Fibroblast of lung (primary cell): ENCODE measurements around the gene CUBN. TPM values are rescaled to one million over a fixed set of nuclear protein-coding genes. Genes with fewer than 3 reads are reported as not detected.

ENCODE experiments used
- DNase-seq, 2 donors: peaks; one replicate each; pipeline versions ENCODE4 v3.0.0 to v3.0.0-alpha.2; 2010; ENCODE audit warnings: low read depth in 2 of 2
- H2AFZ ChIP-seq: 2 replicates; pipeline ENCODE4 v1.5.1; 2012; ENCODE audit warnings: low read length, control low read depth, inconsistent platforms
- H3K27ac ChIP-seq: 2 replicates; pipeline ENCODE4 v1.5.1; 2011; ENCODE audit warnings: low read length, control low read depth; ENCODE audit not compliant: insufficient read depth
- H3K27me3 ChIP-seq: 2 replicates; pipeline ENCODE4 v1.5.1; 2011; ENCODE audit warnings: mild to moderate bottlenecking, low read length; ENCODE audit not compliant: control insufficient read depth, insufficient read depth
- H3K36me3 ChIP-seq: 2 replicates; pipeline ENCODE4 v1.5.1; 2011; ENCODE audit warnings: low read length; ENCODE audit not compliant: control insufficient read depth, insufficient read depth
- H3K4me1 ChIP-seq: 2 replicates; pipeline ENCODE4 v1.5.1; 2011; ENCODE audit warnings: low read length; ENCODE audit not compliant: control insufficient read depth, insufficient read depth; ENCODE audit errors: extremely low read depth
- H3K4me2 ChIP-seq: 2 replicates; pipeline ENCODE4 v1.5.1; 2011; ENCODE audit warnings: low read length, control low read depth; ENCODE audit not compliant: insufficient read depth; ENCODE audit errors: extremely low read depth
- H3K4me3 ChIP-seq, 4 experiments: fragments of 200-600 bp in 1 of 4; sonication (generic) in 1 of 4; replicated peaks in 1 of 4; 2 replicates each; pipeline ENCODE4 v1.5.1; 2011 to 2016; ENCODE audit warnings: low read length in 4 of 4, low read depth in 3 of 4, mild to moderate bottlenecking in 3 of 4, control low read depth in 2 of 4, inconsistent platforms in 1 of 4, mixed read lengths in 1 of 4; ENCODE audit not compliant: insufficient read depth in 1 of 4; ENCODE audit errors: control extremely low read depth in 1 of 4
- H3K79me2 ChIP-seq: 2 replicates; pipeline ENCODE4 v1.5.1; 2012; ENCODE audit warnings: mild to moderate bottlenecking, low read length, inconsistent platforms; ENCODE audit not compliant: control insufficient read depth, insufficient read depth
- H3K9ac ChIP-seq: 2 replicates; pipeline ENCODE4 v1.5.1; 2011; ENCODE audit warnings: mild to moderate bottlenecking, low read length, control low read depth; ENCODE audit not compliant: insufficient read depth
- H3K9me3 ChIP-seq: 2 replicates; pipeline ENCODE4 v1.5.1; 2012; ENCODE audit warnings: low read depth, low read length; ENCODE audit not compliant: control insufficient read depth, insufficient read depth
- H4K20me1 ChIP-seq: 2 replicates; pipeline ENCODE4 v1.5.1; 2011; ENCODE audit warnings: low read length; ENCODE audit not compliant: control insufficient read depth, insufficient read depth; ENCODE audit errors: extremely low read depth
- EZH2 ChIP-seq: IDR thresholded peaks from 2 replicates; pipeline ENCODE4 v1.5.1; 2012; ENCODE audit warnings: low read length, control low read depth, mild to moderate bottlenecking; ENCODE audit errors: missing control alignments
- polyA plus RNA-seq, 2 donors: library from polyadenylated mRNA; depleted of rRNA in 1 of 2; stranded (reverse) in 1 of 2; unstranded in 1 of 2; fragments of >200 nt; gene quantifications; 2 replicates each; pipeline ENCODE4 v1.2.1, GENCODE V29; 2011 to 2012; ENCODE audit warnings: missing spikeins in 1 of 2
- total RNA-seq: library from RNA; depleted of rRNA; stranded (reverse); fragments of >200 nt; gene quantifications from 2 replicates; pipeline ENCODE4 v1.2.1, GENCODE V29; 2014
- TF ChIP-seq, protein P1 (sequence below), 2 donors: IDR thresholded peaks in 1 of 2; conservative IDR thresholded peaks in 1 of 2; 1 replicate in 1 of 2; 2 replicates in 1 of 2; pipeline ENCODE4 v1.5.1; 2011 to 2012; ENCODE audit warnings: low read length in 2 of 2, control low read depth in 1 of 2, inconsistent platforms in 1 of 2, low read depth in 1 of 2, mild to moderate bottlenecking in 1 of 2

The CUBN gene
- total and polyA plus RNA-seq, 2 donors (not counting 1 experiment from before 2014, with no cell fraction given) = 1.3 to 1.5 TPM

DNA sequence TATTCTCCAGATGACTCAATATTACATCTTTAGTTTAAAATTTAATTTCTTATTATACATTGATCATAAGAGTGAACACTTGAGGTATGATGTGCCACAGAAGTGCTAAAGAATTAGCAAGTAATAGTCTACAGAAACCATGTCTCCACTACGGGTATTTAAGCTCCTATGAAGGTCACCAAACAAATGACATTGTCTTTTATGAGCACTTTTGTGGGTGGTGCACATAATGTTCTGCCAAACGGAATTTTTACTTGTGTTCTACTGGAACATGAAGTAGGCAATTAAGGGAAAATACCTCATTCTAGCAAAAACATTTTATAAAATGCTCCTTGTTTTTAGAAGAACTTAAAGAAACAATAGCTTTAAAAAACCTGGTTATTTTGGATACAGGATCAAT, 27.4 kb upstream of the CUBN start:
- Histone ChIP-seq H3K4me1 (no peaks in the 10 kb centered on the region), H3K27ac (no peak overlapping the region), H4K20me1 (no peaks in the 10 kb centered on the region), H2AFZ (no peak overlapping the region), H3K4me2 (no peak overlapping the region), H3K79me2 (no peaks in the 10 kb centered on the region), H3K9me3 (no peaks in the 10 kb centered on the region), H3K4me3 (no peak overlapping the region), H3K27me3 (no peaks in the 10 kb centered on the region), H3K36me3 (no peaks in the 10 kb centered on the region), H3K9ac (no peak overlapping the region)
- TF ChIP-seq, protein P1, sequence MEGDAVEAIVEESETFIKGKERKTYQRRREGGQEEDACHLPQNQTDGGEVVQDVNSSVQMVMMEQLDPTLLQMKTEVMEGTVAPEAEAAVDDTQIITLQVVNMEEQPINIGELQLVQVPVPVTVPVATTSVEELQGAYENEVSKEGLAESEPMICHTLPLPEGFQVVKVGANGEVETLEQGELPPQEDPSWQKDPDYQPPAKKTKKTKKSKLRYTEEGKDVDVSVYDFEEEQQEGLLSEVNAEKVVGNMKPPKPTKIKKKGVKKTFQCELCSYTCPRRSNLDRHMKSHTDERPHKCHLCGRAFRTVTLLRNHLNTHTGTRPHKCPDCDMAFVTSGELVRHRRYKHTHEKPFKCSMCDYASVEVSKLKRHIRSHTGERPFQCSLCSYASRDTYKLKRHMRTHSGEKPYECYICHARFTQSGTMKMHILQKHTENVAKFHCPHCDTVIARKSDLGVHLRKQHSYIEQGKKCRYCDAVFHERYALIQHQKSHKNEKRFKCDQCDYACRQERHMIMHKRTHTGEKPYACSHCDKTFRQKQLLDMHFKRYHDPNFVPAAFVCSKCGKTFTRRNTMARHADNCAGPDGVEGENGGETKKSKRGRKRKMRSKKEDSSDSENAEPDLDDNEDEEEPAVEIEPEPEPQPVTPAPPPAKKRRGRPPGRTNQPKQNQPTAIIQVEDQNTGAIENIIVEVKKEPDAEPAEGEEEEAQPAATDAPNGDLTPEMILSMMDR (conservative IDR thresholded peaks at IDR 0.05 in 1 of 2, IDR thresholded peaks at IDR 0.05 in 1 of 2; ENCODE audit: low read depth in 1 of 2, low read length in 2 of 2) = no peak
- TF ChIP-seq EZH2 = no peak
- DNase-seq = no peak

GRCh38 chr10:17155826-17156225, 26.2 kb upstream of the CUBN start:
- no peaks in the 10 kb centered on the region for H3K79me2 ChIP-seq
- no peaks in the 10 kb centered on the region for H3K36me3 ChIP-seq
- no peaks in the 10 kb centered on the region for H3K9me3 ChIP-seq
- H3K4me3 ChIP-seq = no peak overlapping the region
- H3K4me2 ChIP-seq = no peak overlapping the region
- H3K4me1 ChIP-seq = no peaks in the 10 kb centered on the region
- no peak overlapping the region for H3K27ac ChIP-seq
- no peak for DNase-seq
- no peak overlapping the region for H2AFZ ChIP-seq
- TF ChIP-seq, protein P1 (conservative IDR thresholded peaks at IDR 0.05 in 1 of 2, IDR thresholded peaks at IDR 0.05 in 1 of 2; ENCODE audit: low read depth in 1 of 2, low read length in 2 of 2) = no peak
- TF ChIP-seq EZH2 = no peak
- H3K27me3 ChIP-seq = no peaks in the 10 kb centered on the region
- H4K20me1 ChIP-seq = no peaks in the 10 kb centered on the region
- H3K9ac ChIP-seq = no peak overlapping the region

GRCh38 chr10:17154116-17154515, 24.5 kb upstream of the CUBN start:
- no peak for DNase-seq
- H3K79me2 ChIP-seq = no peaks in the 10 kb centered on the region
- no peak overlapping the region for H3K27ac ChIP-seq
- no peaks in the 10 kb centered on the region for H4K20me1 ChIP-seq
- H3K9me3 ChIP-seq = no peaks in the 10 kb centered on the region
- H3K9ac ChIP-seq = no peak overlapping the region
- no peaks in the 10 kb centered on the region for H3K4me1 ChIP-seq
- H3K4me3 ChIP-seq = no peak overlapping the region
- TF ChIP-seq, protein P1 (conservative IDR thresholded peaks at IDR 0.05 in 1 of 2, IDR thresholded peaks at IDR 0.05 in 1 of 2; ENCODE audit: low read depth in 1 of 2, low read length in 2 of 2) = no peak
- TF ChIP-seq EZH2 = no peak
- H3K27me3 ChIP-seq = no peaks in the 10 kb centered on the region
- no peak overlapping the region for H3K4me2 ChIP-seq
- no peak overlapping the region for H2AFZ ChIP-seq
- no peaks in the 10 kb centered on the region for H3K36me3 ChIP-seq
